Activated CD4-positive, alpha-beta T cell treated with anti-CD3 and anti-CD28 coated beads, Interleukin-2, amount 50 U/mL, for 4 hours (primary cell): ENCODE measurements around the gene NUP210.
"Not testable (repeated sequence)": the region's sequence is repeated elsewhere in the genome, so short reads cannot be mapped to it uniquely, and the experiment has no call there.

Source experiments
- DNase-seq, 2 experiments: peaks; one replicate each; pipeline ENCODE4 v3.0.0-alpha.2; 2020

Gene NUP210

GRCh38 chr3:13429631-13430291 is 9.6 kb upstream of the NUP210 start:
- no peak for DNase-seq

- not testable (repeated sequence) for DNase-seq
Observed at GRCh38 chr3:13428678-13429077, 8.6 kb upstream of the NUP210 start.

GRCh38 chr3:13427662-13428603 is 7.8 kb upstream of the NUP210 start:
- DNase-seq, result peak; percentile 35 to 45

- no peak for DNase-seq
Observed at GRCh38 chr3:13426591-13426990, 6.5 kb upstream of the NUP210 start.

- no peak for DNase-seq
Observed at GRCh38 chr3:13425689-13426088, 5.6 kb upstream of the NUP210 start.

- no peak for DNase-seq
Observed at GRCh38 chr3:13424865-13425617, 4.9 kb upstream of the NUP210 start.

GRCh38 chr3:13424141-13424844 is 4.2 kb upstream of the NUP210 start:
- DNase-seq, result no peak

- peak; percentile 70 to 77 for DNase-seq
Observed at GRCh38 chr3:13420831-13421765, 976 bp upstream of the NUP210 start.

GRCh38 chr3:13419505-13420044 is 547 bp downstream of the NUP210 start:
- peak; percentile 51 to 61 for DNase-seq

- DNase-seq, result no peak
Observed at GRCh38 chr3:13417166-13417947, 2.8 kb downstream of the NUP210 start.

GRCh38 chr3:13415997-13416793 is 3.9 kb downstream of the NUP210 start:
- peak in 1 of 2 experiments; percentile 23 for DNase-seq

- no peak for DNase-seq
Observed at GRCh38 chr3:13415236-13415986, 4.7 kb downstream of the NUP210 start.

GRCh38 chr3:13414040-13414729 is 5.9 kb downstream of the NUP210 start:
- DNase-seq, result peak; percentile 45 to 47

- DNase-seq, result no peak
Observed at GRCh38 chr3:13411186-13411860, 8.8 kb downstream of the NUP210 start.

- DNase-seq, result no peak
Observed at GRCh38 chr3:13408890-13409289, 11.2 kb downstream of the NUP210 start.

GRCh38 chr3:13407926-13408325 is 12.2 kb downstream of the NUP210 start:
- no peak for DNase-seq

GRCh38 chr3:13407475-13407874 is 12.6 kb downstream of the NUP210 start:
- DNase-seq, result no peak
